HG03039 (cell line): ENCODE results near the gene AP3B1.

Source experiments
- ATAC-seq: cut with Tn5 transposase; IDR thresholded peaks from one replicate; pipeline ENCODE4 v1.9.1; 2021; ENCODE audit warnings: mild to moderate bottlenecking, moderate library complexity; ENCODE audit not compliant: unreplicated experiment

Gene AP3B1

GRCh38 chr5:78294248-78295034 is at the start of gene AP3B1:
AP3B1 (minus strand) TSS chr5:78294698; CDS start chr5:78294579, 119 bp downstream.
- ATAC-seq: peak; percentile 93

- no peak for ATAC-seq
Measured at GRCh38 chr5:78341440-78341839, 46.9 kb upstream of the AP3B1 start.

GRCh38 chr5:78339617-78340436 is 45.3 kb upstream of the AP3B1 start:
- ATAC-seq: no peak

GRCh38 chr5:78336698-78337097 is 42.2 kb upstream of the AP3B1 start:
- ATAC-seq: no peak

- no peak for ATAC-seq
Measured at GRCh38 chr5:78335976-78336375, 41.5 kb upstream of the AP3B1 start.

- ATAC-seq: no peak
Measured at GRCh38 chr5:78334811-78335210, 40.3 kb upstream of the AP3B1 start.

GRCh38 chr5:78331523-78332080 is 37.1 kb upstream of the AP3B1 start:
- no peak for ATAC-seq

GRCh38 chr5:78328585-78329173 is 34.2 kb upstream of the AP3B1 start:
- ATAC-seq: no peak

GRCh38 chr5:78327761-78328510 is 33.4 kb upstream of the AP3B1 start:
- no peak for ATAC-seq

GRCh38 chr5:78326930-78327329 is 32.4 kb upstream of the AP3B1 start:
- ATAC-seq: no peak

GRCh38 chr5:78323241-78323640 is 28.7 kb upstream of the AP3B1 start:
- no peak for ATAC-seq

- no peak for ATAC-seq
Measured at GRCh38 chr5:78320401-78320800, 25.9 kb upstream of the AP3B1 start.

GRCh38 chr5:78318337-78318736 is 23.8 kb upstream of the AP3B1 start:
- ATAC-seq: no peak

- no peak for ATAC-seq
Measured at GRCh38 chr5:78317515-78317914, 23.0 kb upstream of the AP3B1 start.

- no peak for ATAC-seq
Measured at GRCh38 chr5:78308703-78309102, 14.2 kb upstream of the AP3B1 start.

GRCh38 chr5:78300464-78301045 is 6.1 kb upstream of the AP3B1 start:
- ATAC-seq: no peak

GRCh38 chr5:78295035-78295961 is 800 bp upstream of the AP3B1 start:
- ATAC-seq: no peak

GRCh38 chr5:78293851-78294247 is 649 bp downstream of the AP3B1 start:
- ATAC-seq: no peak

- ATAC-seq: no peak
Measured at GRCh38 chr5:78291687-78292086, 2.8 kb downstream of the AP3B1 start.
